H1 (cell line): ENCODE data around the gene RBMS1. TPM values are rescaled to one million over a fixed set of nuclear protein-coding genes. Genes with fewer than 3 reads are reported as not detected.

Source experiments
- CTCF ChIA-PET: fragments of 300-600 bp; sonication (Branson Sonifier 250); formaldehyde crosslinking; loops from one replicate; lab custom pipeline; 2021; ENCODE audit not compliant: partially characterized antibody; lab: Charles Lee
- POLR2A ChIA-PET: fragments of 300-600 bp; sonication (Branson Sonifier 250); formaldehyde crosslinking; loops from one replicate; lab custom pipeline; 2021; ENCODE audit warnings: inconsistent platforms; ENCODE audit not compliant: partially characterized antibody; lab: Charles Lee
- DNase-seq, 2 experiments: peaks; one replicate each; pipeline versions ENCODE4 v3.0.0 to v3.0.0-alpha.2; 2010 to 2022; ENCODE audit warnings: low spot score in 2 of 2, low read depth in 1 of 2, mixed read lengths in 1 of 2
- FAIRE-seq: peaks from 2 replicates; lab custom pipeline; 2011; peaks lifted over from hg19 to GRCh38; lab: Jason Lieb, UNC
- H2AFZ ChIP-seq: 2 replicates; pipeline ENCODE4 v1.8.1; 2012; ENCODE audit warnings: low read length, inconsistent platforms
- H2AK5ac ChIP-seq: 2 replicates; pipeline ENCODE4 v1.6.1; 2013; ENCODE audit warnings: low read depth, low read length
- H2BK120ac ChIP-seq: replicated peaks from 2 replicates; pipeline ENCODE3; 2013; ENCODE audit warnings: low read depth, low read length, inconsistent platforms
- H2BK12ac ChIP-seq: 2 replicates; pipeline ENCODE4 v1.6.1; 2013; ENCODE audit warnings: low read depth, low read length
- H2BK15ac ChIP-seq: 2 replicates; pipeline ENCODE4 v1.6.1; 2013; ENCODE audit warnings: low read length
- H2BK20ac ChIP-seq: 2 replicates; pipeline ENCODE4 v1.6.1; 2013; ENCODE audit warnings: low read length
- H2BK5ac ChIP-seq: 2 replicates; pipeline ENCODE4 v1.6.1; 2013; ENCODE audit warnings: low read depth, low read length
- H3K14ac ChIP-seq: 2 replicates; pipeline ENCODE4 v1.6.1; 2013; ENCODE audit warnings: inconsistent platforms; ENCODE audit not compliant: insufficient read length
- H3K18ac ChIP-seq: 2 replicates; pipeline ENCODE4 v1.6.1; 2013; ENCODE audit warnings: low read length; ENCODE audit errors: extremely low read depth
- H3K23ac ChIP-seq: 2 replicates; pipeline ENCODE4 v1.6.1; 2013; ENCODE audit warnings: inconsistent platforms; ENCODE audit not compliant: insufficient read length
- H3K23me2 ChIP-seq: 2 replicates; pipeline ENCODE4 v1.6.1; 2013; ENCODE audit warnings: low read depth, low read length
- H3K27ac ChIP-seq: 2 replicates; pipeline ENCODE4 v1.6.1; 2011; ENCODE audit warnings: low read depth, low read length, inconsistent platforms
- H3K27me3 ChIP-seq, 4 experiments: replicated peaks in 1 of 4; 1 replicate in 1 of 4; 2 replicates in 3 of 4; pipeline versions ENCODE4 v1.6.1 to v1.8.1; 2011 to 2013; ENCODE audit warnings: low read length in 3 of 4, mild to moderate bottlenecking in 3 of 4, inconsistent platforms in 2 of 4, mixed read lengths in 2 of 4, moderate library complexity in 1 of 4; ENCODE audit not compliant: control insufficient read depth in 3 of 4, insufficient read depth in 3 of 4; ENCODE audit errors: extremely low read depth in 1 of 4
- H3K36me3 ChIP-seq, 4 experiments: 2 replicates each; pipeline versions ENCODE4 v1.6.1 to v1.8.1; 2011 to 2013; ENCODE audit warnings: mild to moderate bottlenecking in 4 of 4, low read length in 3 of 4, moderate library complexity in 2 of 4, control low read depth in 1 of 4, inconsistent platforms in 1 of 4; ENCODE audit not compliant: insufficient read depth in 4 of 4, control insufficient read depth in 2 of 4
- H3K4ac ChIP-seq: replicated peaks from 2 replicates; pipeline ENCODE3; 2013; ENCODE audit warnings: low read length, low read depth, mixed read lengths, inconsistent platforms; ENCODE audit not compliant: insufficient read length
- H3K4me1 ChIP-seq, 4 experiments: replicated peaks in 1 of 4; 1 replicate in 1 of 4; 2 replicates in 3 of 4; pipeline versions ENCODE4 v1.6.1 to v1.8.1; 2011 to 2013; ENCODE audit warnings: low read length in 3 of 4, inconsistent platforms in 2 of 4, mixed read lengths in 1 of 4; ENCODE audit not compliant: insufficient read depth in 4 of 4, control insufficient read depth in 3 of 4
- H3K4me2 ChIP-seq, 2 experiments: 2 replicates each; pipeline versions ENCODE4 v1.6.1 to v1.8.1; 2011 to 2013; ENCODE audit warnings: low read depth in 2 of 2, low read length in 2 of 2, control low read depth in 1 of 2, inconsistent platforms in 1 of 2, mild to moderate bottlenecking in 1 of 2; ENCODE audit not compliant: insufficient read depth in 1 of 2
- H3K4me3 ChIP-seq, 4 experiments: fragments of 200-600, 300-600 bp in 1 of 4; sonication (generic), shearing (Covaris generic), sonication (Bioruptor Twin) in 1 of 4; 2 replicates each; pipeline versions ENCODE4 v1.5.1 to v1.8.1; 2011 to 2016; ENCODE audit warnings: low read length in 4 of 4, low read depth in 3 of 4, control low read depth in 2 of 4, inconsistent platforms in 2 of 4, mild to moderate bottlenecking in 2 of 4, mixed read lengths in 1 of 4, moderate library complexity in 1 of 4; ENCODE audit not compliant: insufficient read depth in 2 of 4; ENCODE audit errors: extremely low read depth in 1 of 4
- H3K56ac ChIP-seq: replicated peaks from 2 replicates; pipeline ENCODE3; 2013; ENCODE audit warnings: low read depth, mild to moderate bottlenecking, mixed read lengths, low read length, inconsistent platforms; ENCODE audit not compliant: insufficient read length
- H3K79me1 ChIP-seq: 2 replicates; pipeline ENCODE4 v1.6.1; 2013; ENCODE audit warnings: low read depth, low read length, control low read depth
- H3K79me2 ChIP-seq, 2 experiments: 2 replicates each; pipeline versions ENCODE4 v1.6.1 to v1.8.1; 2012 to 2013; ENCODE audit warnings: low read length in 2 of 2, mild to moderate bottlenecking in 2 of 2, inconsistent platforms in 1 of 2; ENCODE audit not compliant: insufficient read depth in 2 of 2, control insufficient read depth in 1 of 2
- H3K9ac ChIP-seq, 4 experiments: replicated peaks in 1 of 4; 1 replicate in 1 of 4; 2 replicates in 3 of 4; pipeline versions ENCODE4 v1.6.1 to v1.8.1; 2011 to 2013; ENCODE audit warnings: low read depth in 3 of 4, low read length in 3 of 4, control low read depth in 2 of 4, mild to moderate bottlenecking in 2 of 4, moderate library complexity in 2 of 4, inconsistent platforms in 1 of 4; ENCODE audit errors: extremely low read depth in 1 of 4
- H3K9me3 ChIP-seq, 2 experiments: 2 replicates each; pipeline versions ENCODE4 v1.6.1 to v1.8.1; 2012 to 2013; ENCODE audit warnings: mild to moderate bottlenecking in 2 of 2, moderate library complexity in 2 of 2, control low read depth in 1 of 2, inconsistent platforms in 1 of 2, low read depth in 1 of 2, low read length in 1 of 2, mixed read lengths in 1 of 2; ENCODE audit not compliant: insufficient read depth in 2 of 2
- H4K20me1 ChIP-seq, 2 experiments: replicated peaks in 1 of 2; 2 replicates each; pipeline versions ENCODE3 to v1.8.1; 2011 to 2013; ENCODE audit warnings: inconsistent platforms in 2 of 2, low read length in 2 of 2, mild to moderate bottlenecking in 1 of 2; ENCODE audit not compliant: insufficient read depth in 2 of 2, control insufficient read depth in 1 of 2
- H4K5ac ChIP-seq: 2 replicates; pipeline ENCODE4 v1.6.1; 2013; ENCODE audit warnings: low read length, low read depth, mixed read lengths, inconsistent platforms; ENCODE audit not compliant: insufficient read length
- H4K8ac ChIP-seq: 2 replicates; pipeline ENCODE4 v1.8.0; 2013; ENCODE audit warnings: mild to moderate bottlenecking, moderate library complexity, low read length, inconsistent platforms; ENCODE audit not compliant: insufficient read depth; ENCODE audit errors: extremely low read depth
- H4K91ac ChIP-seq: replicated peaks from 2 replicates; pipeline ENCODE3; 2013; ENCODE audit warnings: low read length, mixed read lengths, inconsistent platforms; ENCODE audit not compliant: insufficient read length
- BACH1 ChIP-seq: IDR thresholded peaks from 2 replicates; pipeline ENCODE4 v1.6.1; 2012; ENCODE audit warnings: low read length, improper control_type of control experiment
- TAF7 ChIP-seq: optimal IDR thresholded peaks from 2 replicates; pipeline ENCODE3; 2011; ENCODE audit warnings: low read depth, mild to moderate bottlenecking, inconsistent platforms, low read length, moderate library complexity, borderline replicate concordance
- WGBS, 2 experiments: shearing (Covaris generic) in 1 of 2; methylation state at CpG; one replicate each; pipeline versions ENCODE4 v1.1.6 to v1.1.7; 2013 to 2015; ENCODE audit warnings: low lambda C conversion rate in 2 of 2, mixed read lengths in 2 of 2, inconsistent platforms in 1 of 2, low coverage in 1 of 2, missing lambda C conversion rate in 1 of 2; ENCODE audit not compliant: insufficient replicate concordance in 2 of 2, insufficient coverage in 1 of 2, insufficient read length in 1 of 2; ENCODE audit errors: extremely low coverage in 1 of 2, missing lambda C conversion rate in 1 of 2; 5-methylcytosine and 5-hydroxymethylcytosine counted together
- polyA plus RNA-seq, 7 experiments: library from polyadenylated mRNA; depleted of rRNA in 3 of 7; stranded (reverse) in 5 of 7; unstranded in 2 of 7; fragments of >200 nt in 5 of 7; fragments of 200-250 nt in 2 of 7; gene quantifications; 1 replicate in 5 of 7; 2 replicates in 1 of 7; 4 replicates in 1 of 7; pipeline versions ENCODE4 v1.2.1 to v1.2.3, GENCODE V29; 2011 to 2013; ENCODE audit warnings: missing spikeins in 2 of 7, mixed read lengths in 2 of 7
- total RNA-seq: library from RNA; stranded (reverse); fragmentation: NEBNext Ultra II Directional; extraction: Animal tissue kit (Norgen Biotek cat#: 25700); gene quantifications from 2 replicates; pipeline ENCODE4 v1.2.1, GENCODE V29; 2021

Gene RBMS1
- total and polyA plus RNA-seq, 2 of the 8 experiments (the other 6 are each of a cell fraction or from before 2014, with no cell fraction given) = 53.7 to 60.0 TPM

DNA sequence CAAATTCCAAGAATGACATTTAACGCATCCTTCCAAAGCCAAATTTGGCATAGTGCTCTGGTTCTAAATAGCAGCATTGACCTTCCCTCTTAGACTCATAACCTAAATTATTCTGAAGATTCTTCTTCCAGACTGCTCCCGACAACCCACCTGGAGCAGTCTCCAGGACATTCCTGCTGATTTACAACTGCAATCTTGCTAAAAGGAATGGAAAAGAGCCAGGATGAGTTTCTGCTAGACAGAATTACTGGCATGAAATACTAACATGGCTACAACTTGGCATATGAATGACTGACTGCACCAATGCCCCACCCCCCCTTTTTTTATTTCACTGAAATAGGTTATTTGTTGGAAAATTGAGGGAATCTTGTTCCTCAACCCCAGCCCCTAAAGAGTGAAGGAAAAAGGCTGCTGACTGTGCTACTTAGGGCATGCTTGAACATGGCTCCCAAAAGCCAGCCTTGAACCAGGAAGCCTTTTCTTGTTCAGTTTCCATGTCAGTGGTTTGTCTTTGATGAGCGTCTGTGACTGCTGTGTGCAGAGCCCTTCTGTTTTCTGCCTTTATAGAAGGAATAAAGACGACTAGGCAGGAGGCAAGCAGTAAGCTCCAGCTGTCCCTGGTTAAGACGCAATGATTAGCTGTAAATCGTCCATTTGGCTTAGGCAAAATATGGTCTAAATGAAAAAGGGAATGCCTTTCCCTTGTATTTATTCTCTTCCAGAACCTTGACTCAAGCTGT, 246.1 kb downstream of the RBMS1 start:
- Histone ChIP-seq H3K9me3 (no peaks in the 10 kb centered on the region), H3K36me3 (no peaks in the 10 kb centered on the region), H2AFZ (no peak overlapping the region), H2BK12ac (no peak overlapping the region), H3K4ac (no peak overlapping the region), H4K8ac (no peak overlapping the region), H3K56ac (no peak overlapping the region), H3K27ac (no peak overlapping the region), H3K23me2 (no peaks in the 10 kb centered on the region), H2AK5ac (no peak overlapping the region), H3K4me3 (no peak overlapping the region), H4K91ac (no peak overlapping the region), H2BK5ac (no peak overlapping the region), H3K79me2 (no peaks in the 10 kb centered on the region), H3K4me2 (no peak overlapping the region), H3K18ac (no peak overlapping the region), H3K23ac (no peak overlapping the region), H4K20me1 (no peaks in the 10 kb centered on the region), H3K9ac (no peak overlapping the region), H3K14ac (no peak overlapping the region), H2BK120ac (no peak overlapping the region), H2BK15ac (no peak overlapping the region), H2BK20ac (no peak overlapping the region), H4K5ac (no peak overlapping the region), H3K79me1 (no peaks in the 10 kb centered on the region), H3K27me3 (no peaks in the 10 kb centered on the region), H3K4me1 (no peaks in the 10 kb centered on the region)
- no peak for DNase-seq
- FAIRE-seq = no peak
- 89% methylated on average over 6 of the region's 6 CpGs; no CpG with 5 or more reads in 1 of the 2 experiments for WGBS, 2 experiments
- POLR2A ChIA-PET = no interaction called here
- CTCF ChIA-PET = interaction anchor here (1.4 to 1.6 kb wide), 2 partner anchors 23 to 77 kb away, joined by 3 to 5 read pairs; no protein-coding TSS in a partner anchor
- TF ChIP-seq TAF7 = no peak
- no peak for TF ChIP-seq BACH1
